Measurements from ENCODE around the gene KCNK3. TPM values are rescaled to one million over a fixed set of nuclear protein-coding genes. Genes with fewer than 3 reads are reported as not detected.

The KCNK3 gene
- total RNA-seq, 4 donors from 2014 or later, result 2.1 to 13.0 (median 7.9) TPM

DNA sequence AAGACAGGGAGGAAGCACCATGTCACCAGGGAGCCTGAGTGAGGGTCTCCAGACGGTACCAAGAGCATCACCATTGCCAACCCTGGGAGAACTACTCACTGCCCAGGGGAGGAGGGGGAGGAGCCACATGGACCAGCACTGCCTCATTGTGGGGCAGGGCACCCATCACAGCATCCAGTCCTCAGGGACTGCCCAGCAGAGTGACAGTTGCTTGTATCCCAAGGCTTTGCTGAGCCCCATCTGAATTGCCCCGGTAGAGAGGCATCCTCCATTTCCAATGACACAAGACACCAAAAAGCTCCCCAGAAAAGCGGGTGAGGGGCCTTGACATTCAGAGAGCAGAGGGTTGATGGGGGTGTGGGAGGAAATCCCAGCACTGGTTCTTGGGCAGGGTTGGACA is 44.5 kb upstream of the KCNK3 start:
- Histone ChIP-seq H3K27me3 (no peaks in the 10 kb centered on the region), H3K36me3 (no peaks in the 10 kb centered on the region), H3K4me1 (peaks cover 0 to 33% (median 25%) of the 10 kb centered on the region in 4 donors), H3K4me3 (no peak overlapping the region), H3K27ac (replicated peaks in 1 of 4) (no peak overlapping the region), H3K9me3 (no peaks in the 10 kb centered on the region)
- intact Hi-C loops (cut with DNase I), result no loop called here
- no peak for DNase-seq (ENCODE audit: extremely low spot score)
- 87% methylated on average over 3 of the region's 3 CpGs for WGBS
- TF ChIP-seq, protein P1, sequence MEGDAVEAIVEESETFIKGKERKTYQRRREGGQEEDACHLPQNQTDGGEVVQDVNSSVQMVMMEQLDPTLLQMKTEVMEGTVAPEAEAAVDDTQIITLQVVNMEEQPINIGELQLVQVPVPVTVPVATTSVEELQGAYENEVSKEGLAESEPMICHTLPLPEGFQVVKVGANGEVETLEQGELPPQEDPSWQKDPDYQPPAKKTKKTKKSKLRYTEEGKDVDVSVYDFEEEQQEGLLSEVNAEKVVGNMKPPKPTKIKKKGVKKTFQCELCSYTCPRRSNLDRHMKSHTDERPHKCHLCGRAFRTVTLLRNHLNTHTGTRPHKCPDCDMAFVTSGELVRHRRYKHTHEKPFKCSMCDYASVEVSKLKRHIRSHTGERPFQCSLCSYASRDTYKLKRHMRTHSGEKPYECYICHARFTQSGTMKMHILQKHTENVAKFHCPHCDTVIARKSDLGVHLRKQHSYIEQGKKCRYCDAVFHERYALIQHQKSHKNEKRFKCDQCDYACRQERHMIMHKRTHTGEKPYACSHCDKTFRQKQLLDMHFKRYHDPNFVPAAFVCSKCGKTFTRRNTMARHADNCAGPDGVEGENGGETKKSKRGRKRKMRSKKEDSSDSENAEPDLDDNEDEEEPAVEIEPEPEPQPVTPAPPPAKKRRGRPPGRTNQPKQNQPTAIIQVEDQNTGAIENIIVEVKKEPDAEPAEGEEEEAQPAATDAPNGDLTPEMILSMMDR (IDR thresholded peaks at IDR 0.05), result no peak
- no peak for TF ChIP-seq POLR2AphosphoS5 (IDR thresholded peaks at IDR 0.05)
- no peak for TF ChIP-seq POLR2A (IDR thresholded peaks at IDR 0.05; ENCODE audit: low read depth)
- no peak for TF ChIP-seq EP300 (IDR thresholded peaks at IDR 0.05)

GRCh38 chr2:26648516-26648915 is 44.0 kb upstream of the KCNK3 start:
- Histone ChIP-seq H3K36me3 (no peaks in the 10 kb centered on the region), H3K27me3 (no peaks in the 10 kb centered on the region), H3K9me3 (no peaks in the 10 kb centered on the region), H3K4me1 (peaks cover 0 to 34% (median 28%) of the 10 kb centered on the region in 4 donors), H3K27ac (replicated peaks in 1 of 4) (no peak overlapping the region), H3K4me3 (no peak overlapping the region)
- TF ChIP-seq, protein P1 (IDR thresholded peaks at IDR 0.05), result no peak
- no peak for TF ChIP-seq POLR2A (IDR thresholded peaks at IDR 0.05; ENCODE audit: low read depth)
- no peak for TF ChIP-seq EP300 (IDR thresholded peaks at IDR 0.05)
- TF ChIP-seq POLR2AphosphoS5 (IDR thresholded peaks at IDR 0.05), result no peak
- 80% methylated on average over 6 of the region's 6 CpGs for WGBS
- DNase-seq (ENCODE audit: extremely low spot score), result no peak
- intact Hi-C loops (cut with DNase I), result no loop called here

- Histone ChIP-seq H3K4me3 (no peak overlapping the region), H3K36me3 (no peaks in the 10 kb centered on the region), H3K4me1 (peaks cover 0 to 34% (median 28%) of the 10 kb centered on the region in 4 donors), H3K9me3 (no peaks in the 10 kb centered on the region), H3K27ac (replicated peaks in 1 of 4) (no peak overlapping the region), H3K27me3 (no peaks in the 10 kb centered on the region)
- intact Hi-C loops (cut with DNase I), result no loop called here
- no peak for DNase-seq (ENCODE audit: extremely low spot score)
- 64% methylated on average over 7 of the region's 7 CpGs for WGBS
- TF ChIP-seq POLR2AphosphoS5 (IDR thresholded peaks at IDR 0.05) (no peak), POLR2A (IDR thresholded peaks at IDR 0.05; ENCODE audit: low read depth) (no peak), EP300 (IDR thresholded peaks at IDR 0.05) (no peak)
- TF ChIP-seq, protein P1 (IDR thresholded peaks at IDR 0.05), result no peak
Measured at GRCh38 chr2:26649322-26649721, 43.2 kb upstream of the KCNK3 start.

- intact Hi-C loops (cut with DNase I), result no loop called here
- no peak for TF ChIP-seq POLR2AphosphoS5 (IDR thresholded peaks at IDR 0.05)
- no peak for TF ChIP-seq POLR2A (IDR thresholded peaks at IDR 0.05; ENCODE audit: low read depth)
- no peak for TF ChIP-seq EP300 (IDR thresholded peaks at IDR 0.05)
- TF ChIP-seq, protein P1 (IDR thresholded peaks at IDR 0.05), result no peak
- Histone ChIP-seq H3K4me3 (no peak overlapping the region), H3K9me3 (no peaks in the 10 kb centered on the region), H3K27me3 (no peaks in the 10 kb centered on the region), H3K36me3 (no peaks in the 10 kb centered on the region), H3K27ac (replicated peaks in 1 of 4) (peak overlapping the region in 1 of 4 donors; percentile 58), H3K4me1 (peaks cover 0 to 34% (median 28%) of the 10 kb centered on the region in 4 donors)
- no peak for DNase-seq (ENCODE audit: extremely low spot score)
- 75% methylated on average over 12 of the region's 12 CpGs for WGBS
Measured at GRCh38 chr2:26649992-26650712, 42.4 kb upstream of the KCNK3 start.
